ENCODE data around the gene HELB. TPM values are rescaled to one million over a fixed set of nuclear protein-coding genes. Genes with fewer than 3 reads are reported as not detected.

The HELB gene
- total and polyA plus RNA-seq, 2 experiments from 2014 or later: 2.3 to 4.8 TPM

GRCh38 chr12:66268562-66268961 lies 33.7 kb upstream of the HELB start:
- Histone ChIP-seq H3K27ac (no peak overlapping the region), H3K4me1 (ENCODE audit: low read depth) (no peaks in the 10 kb centered on the region), H3K36me3 (no peaks in the 10 kb centered on the region), H3K27me3 (no peaks in the 10 kb centered on the region), H3K9me3 (ENCODE audit: low read depth) (no peaks in the 10 kb centered on the region), H3K4me3 (no peak overlapping the region)
- TF ChIP-seq CTCF (IDR thresholded peaks at IDR 0.05; ENCODE audit: low read depth, low read length): no peak
- peak in 1 of 2 donors; percentile 12 for DNase-seq (ENCODE audit: low read depth in 1 of 2, low spot score in 1 of 2)

- no peak overlapping the region for H3K27ac ChIP-seq
- H3K36me3 ChIP-seq: no peaks in the 10 kb centered on the region
- no peaks in the 10 kb centered on the region for H3K9me3 ChIP-seq (ENCODE audit: low read depth)
- no peak overlapping the region for H3K4me3 ChIP-seq
- H3K4me1 ChIP-seq (ENCODE audit: low read depth): no peaks in the 10 kb centered on the region
- H3K27me3 ChIP-seq: no peaks in the 10 kb centered on the region
- DNase-seq (ENCODE audit: low read depth in 1 of 2, low spot score in 1 of 2): no peak
- TF ChIP-seq CTCF (IDR thresholded peaks at IDR 0.05; ENCODE audit: low read depth, low read length): no peak
Measured at GRCh38 chr12:66269142-66269541, 33.2 kb upstream of the HELB start.

- H3K27ac ChIP-seq: no peak overlapping the region
- no peaks in the 10 kb centered on the region for H3K9me3 ChIP-seq (ENCODE audit: low read depth)
- no peaks in the 10 kb centered on the region for H3K36me3 ChIP-seq
- no peaks in the 10 kb centered on the region for H3K4me1 ChIP-seq (ENCODE audit: low read depth)
- peak; percentile 76 for TF ChIP-seq CTCF (IDR thresholded peaks at IDR 0.05; ENCODE audit: low read depth, low read length)
- no peak overlapping the region for H3K4me3 ChIP-seq
- DNase-seq (ENCODE audit: low read depth in 1 of 2, low spot score in 1 of 2): peak; percentile 49 to 63
- H3K27me3 ChIP-seq: no peaks in the 10 kb centered on the region
Measured at GRCh38 chr12:66269757-66270383, 32.4 kb upstream of the HELB start.

- TF ChIP-seq CTCF (IDR thresholded peaks at IDR 0.05; ENCODE audit: low read depth, low read length): no peak
- Histone ChIP-seq H3K27me3 (no peaks in the 10 kb centered on the region), H3K36me3 (no peaks in the 10 kb centered on the region), H3K4me3 (no peak overlapping the region), H3K4me1 (ENCODE audit: low read depth) (no peaks in the 10 kb centered on the region), H3K27ac (no peak overlapping the region), H3K9me3 (ENCODE audit: low read depth) (no peaks in the 10 kb centered on the region)
- no peak for DNase-seq (ENCODE audit: low read depth in 1 of 2, low spot score in 1 of 2)
Measured at GRCh38 chr12:66270613-66271012, 31.7 kb upstream of the HELB start.

- Histone ChIP-seq H3K27me3 (no peaks in the 10 kb centered on the region), H3K4me1 (ENCODE audit: low read depth) (no peaks in the 10 kb centered on the region), H3K27ac (no peak overlapping the region), H3K36me3 (no peaks in the 10 kb centered on the region), H3K9me3 (ENCODE audit: low read depth) (no peaks in the 10 kb centered on the region), H3K4me3 (no peak overlapping the region)
- TF ChIP-seq CTCF (IDR thresholded peaks at IDR 0.05; ENCODE audit: low read depth, low read length): no peak
- no peak for DNase-seq (ENCODE audit: low read depth in 1 of 2, low spot score in 1 of 2)
Measured at GRCh38 chr12:66272650-66273049, 29.6 kb upstream of the HELB start.
